ENCODE data around the gene R3HDM2.
"Not testable (repeated sequence)": the region's sequence is repeated elsewhere in the genome, so short reads cannot be mapped to it uniquely, and the experiment has no call there.

R3HDM2 gene

GRCh38 chr12:57428965-57429364 lies 1.9 kb downstream of the R3HDM2 start:
- H3K27me3 ChIP-seq (ENCODE audit: control insufficient read depth in 1 of 2, insufficient read depth in 2 of 2, low read length in 2 of 2) = no peaks in the 10 kb centered on the region
- peaks cover 10 to 14% of the 10 kb centered on the region in 2 donors for H3K4me1 ChIP-seq (ENCODE audit: control insufficient read depth in 1 of 2, insufficient read depth in 2 of 2, low read length in 2 of 2)
- H3K27ac ChIP-seq (ENCODE audit: low read depth, low read length) = no peak overlapping the region
- H3K4me3 ChIP-seq (ENCODE audit: low read depth in 1 of 2, low read length in 2 of 2) = peak overlapping the region in 1 of 2 donors; percentile 77
- H3K9ac ChIP-seq (ENCODE audit: low read depth in 1 of 2, low read length in 2 of 2) = no peak overlapping the region
- H3K36me3 ChIP-seq (ENCODE audit: control insufficient read depth in 1 of 2, insufficient read depth in 2 of 2, low read length in 2 of 2) = no peaks in the 10 kb centered on the region
- no peaks in the 10 kb centered on the region for H3K9me3 ChIP-seq (ENCODE audit: control insufficient read depth in 1 of 2, low read length in 2 of 2)

DNA sequence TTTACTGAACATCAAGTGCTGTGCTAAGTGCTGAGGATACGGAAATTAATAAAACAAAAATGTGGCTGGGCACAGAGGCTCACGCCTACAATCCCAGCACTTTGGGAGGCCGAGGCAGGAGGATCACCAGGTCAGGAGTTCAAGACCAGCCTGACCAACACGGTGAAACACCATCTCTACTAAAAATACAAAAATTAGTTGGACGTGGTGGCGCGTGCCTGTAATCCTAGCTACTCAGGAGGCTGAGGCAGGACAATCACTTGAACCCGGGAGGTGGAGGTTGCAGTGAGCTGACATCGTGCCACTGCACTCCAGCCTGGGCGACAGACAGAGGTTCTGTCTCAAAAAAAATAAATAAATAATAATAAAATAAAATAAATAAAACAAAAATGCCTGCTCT lies 3.9 kb downstream of the R3HDM2 start:
- H3K9me3 ChIP-seq (ENCODE audit: control insufficient read depth in 1 of 2, low read length in 2 of 2); H3K4me3 ChIP-seq (ENCODE audit: low read depth in 1 of 2, low read length in 2 of 2); H3K36me3 ChIP-seq (ENCODE audit: control insufficient read depth in 1 of 2, insufficient read depth in 2 of 2, low read length in 2 of 2); H3K9ac ChIP-seq (ENCODE audit: low read depth in 1 of 2, low read length in 2 of 2); H3K27ac ChIP-seq (ENCODE audit: low read depth, low read length); H3K27me3 ChIP-seq (ENCODE audit: control insufficient read depth in 1 of 2, insufficient read depth in 2 of 2, low read length in 2 of 2): not testable (repeated sequence)
- peaks cover 10 to 14% of the 10 kb centered on the region in 2 donors for H3K4me1 ChIP-seq (ENCODE audit: control insufficient read depth in 1 of 2, insufficient read depth in 2 of 2, low read length in 2 of 2)

DNA sequence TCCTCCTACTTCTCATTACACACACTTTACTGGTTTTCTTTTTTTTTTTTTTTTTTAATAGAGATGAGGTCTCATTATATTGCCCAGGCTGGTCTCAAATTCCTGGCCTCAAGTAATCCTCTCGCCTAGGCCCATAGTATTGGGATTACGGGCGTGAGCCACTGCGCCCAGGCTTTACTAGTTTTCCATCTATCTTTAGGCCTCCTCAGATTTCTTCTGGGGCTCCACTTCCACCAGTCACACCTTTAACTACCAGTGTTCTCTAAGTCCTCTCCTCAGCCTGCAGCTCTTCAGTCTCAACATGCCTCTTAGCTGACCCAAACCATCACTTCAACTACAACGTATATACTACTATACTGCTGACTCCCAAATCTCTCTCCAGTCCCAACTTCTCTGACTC lies 10.4 kb downstream of the R3HDM2 start:
- H3K9ac ChIP-seq (ENCODE audit: low read depth in 1 of 2, low read length in 2 of 2) = no peak overlapping the region
- H3K9me3 ChIP-seq (ENCODE audit: control insufficient read depth in 1 of 2, low read length in 2 of 2) = no peaks in the 10 kb centered on the region
- no peaks in the 10 kb centered on the region for H3K4me1 ChIP-seq (ENCODE audit: control insufficient read depth in 1 of 2, insufficient read depth in 2 of 2, low read length in 2 of 2)
- peaks cover 0 to 17% of the 10 kb centered on the region in 2 donors for H3K36me3 ChIP-seq (ENCODE audit: control insufficient read depth in 1 of 2, insufficient read depth in 2 of 2, low read length in 2 of 2)
- no peak overlapping the region for H3K27ac ChIP-seq (ENCODE audit: low read depth, low read length)
- no peak overlapping the region for H3K4me3 ChIP-seq (ENCODE audit: low read depth in 1 of 2, low read length in 2 of 2)
- no peaks in the 10 kb centered on the region for H3K27me3 ChIP-seq (ENCODE audit: control insufficient read depth in 1 of 2, insufficient read depth in 2 of 2, low read length in 2 of 2)

GRCh38 chr12:57419495-57419894 lies 11.3 kb downstream of the R3HDM2 start:
- Histone ChIP-seq H3K36me3 (ENCODE audit: control insufficient read depth in 1 of 2, insufficient read depth in 2 of 2, low read length in 2 of 2) (peaks cover 0 to 17% of the 10 kb centered on the region in 2 donors), H3K9me3 (ENCODE audit: control insufficient read depth in 1 of 2, low read length in 2 of 2) (no peaks in the 10 kb centered on the region), H3K4me3 (ENCODE audit: low read depth in 1 of 2, low read length in 2 of 2) (no peak overlapping the region), H3K9ac (ENCODE audit: low read depth in 1 of 2, low read length in 2 of 2) (no peak overlapping the region), H3K27me3 (ENCODE audit: control insufficient read depth in 1 of 2, insufficient read depth in 2 of 2, low read length in 2 of 2) (no peaks in the 10 kb centered on the region), H3K27ac (ENCODE audit: low read depth, low read length) (no peak overlapping the region), H3K4me1 (ENCODE audit: control insufficient read depth in 1 of 2, insufficient read depth in 2 of 2, low read length in 2 of 2) (no peaks in the 10 kb centered on the region)

GRCh38 chr12:57418255-57418654 lies 12.6 kb downstream of the R3HDM2 start:
- peaks cover 0 to 15% of the 10 kb centered on the region in 2 donors for H3K36me3 ChIP-seq (ENCODE audit: control insufficient read depth in 1 of 2, insufficient read depth in 2 of 2, low read length in 2 of 2)
- H3K9ac ChIP-seq (ENCODE audit: low read depth in 1 of 2, low read length in 2 of 2) = no peak overlapping the region
- no peak overlapping the region for H3K4me3 ChIP-seq (ENCODE audit: low read depth in 1 of 2, low read length in 2 of 2)
- no peaks in the 10 kb centered on the region for H3K27me3 ChIP-seq (ENCODE audit: control insufficient read depth in 1 of 2, insufficient read depth in 2 of 2, low read length in 2 of 2)
- no peaks in the 10 kb centered on the region for H3K4me1 ChIP-seq (ENCODE audit: control insufficient read depth in 1 of 2, insufficient read depth in 2 of 2, low read length in 2 of 2)
- H3K9me3 ChIP-seq (ENCODE audit: control insufficient read depth in 1 of 2, low read length in 2 of 2) = no peaks in the 10 kb centered on the region
- H3K27ac ChIP-seq (ENCODE audit: low read depth, low read length) = no peak overlapping the region

- Histone ChIP-seq H3K27ac (ENCODE audit: low read depth, low read length) (no peak overlapping the region), H3K27me3 (ENCODE audit: control insufficient read depth in 1 of 2, insufficient read depth in 2 of 2, low read length in 2 of 2) (no peaks in the 10 kb centered on the region), H3K36me3 (ENCODE audit: control insufficient read depth in 1 of 2, insufficient read depth in 2 of 2, low read length in 2 of 2) (peaks cover 0 to 5% of the 10 kb centered on the region in 2 donors), H3K4me1 (ENCODE audit: control insufficient read depth in 1 of 2, insufficient read depth in 2 of 2, low read length in 2 of 2) (no peaks in the 10 kb centered on the region), H3K9ac (ENCODE audit: low read depth in 1 of 2, low read length in 2 of 2) (no peak overlapping the region), H3K4me3 (ENCODE audit: low read depth in 1 of 2, low read length in 2 of 2) (no peak overlapping the region), H3K9me3 (ENCODE audit: control insufficient read depth in 1 of 2, low read length in 2 of 2) (no peaks in the 10 kb centered on the region)
Measured at GRCh38 chr12:57416039-57416996, 14.5 kb downstream of the R3HDM2 start.

GRCh38 chr12:57415088-57415487 lies 15.8 kb downstream of the R3HDM2 start:
- no peaks in the 10 kb centered on the region for H3K9me3 ChIP-seq (ENCODE audit: control insufficient read depth in 1 of 2, low read length in 2 of 2)
- H3K4me1 ChIP-seq (ENCODE audit: control insufficient read depth in 1 of 2, insufficient read depth in 2 of 2, low read length in 2 of 2) = no peaks in the 10 kb centered on the region
- H3K27me3 ChIP-seq (ENCODE audit: control insufficient read depth in 1 of 2, insufficient read depth in 2 of 2, low read length in 2 of 2) = no peaks in the 10 kb centered on the region
- no peak overlapping the region for H3K27ac ChIP-seq (ENCODE audit: low read depth, low read length)
- no peak overlapping the region for H3K9ac ChIP-seq (ENCODE audit: low read depth in 1 of 2, low read length in 2 of 2)
- no peak overlapping the region for H3K4me3 ChIP-seq (ENCODE audit: low read depth in 1 of 2, low read length in 2 of 2)
- no peaks in the 10 kb centered on the region for H3K36me3 ChIP-seq (ENCODE audit: control insufficient read depth in 1 of 2, insufficient read depth in 2 of 2, low read length in 2 of 2)

DNA sequence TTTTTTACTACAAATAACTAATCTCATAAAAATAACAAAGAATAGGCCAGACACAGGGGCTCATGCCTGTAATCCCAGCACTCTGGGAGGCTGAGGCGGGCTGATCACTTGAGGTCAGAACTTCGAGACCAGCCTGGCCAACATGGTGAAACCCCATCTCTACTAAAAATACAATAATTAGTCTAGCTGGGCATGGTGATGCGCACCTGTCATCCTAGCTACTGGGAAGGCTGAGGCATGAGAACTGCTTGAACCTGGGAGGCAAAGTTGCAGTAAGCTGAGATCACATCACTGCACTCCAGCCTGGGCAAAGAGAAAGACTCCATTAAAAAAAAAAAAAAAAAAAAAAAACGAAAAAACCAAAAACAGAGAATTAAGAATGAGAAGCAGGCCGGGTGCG lies 16.7 kb downstream of the R3HDM2 start:
- H3K9me3 ChIP-seq (ENCODE audit: control insufficient read depth in 1 of 2, low read length in 2 of 2); H3K36me3 ChIP-seq (ENCODE audit: control insufficient read depth in 1 of 2, insufficient read depth in 2 of 2, low read length in 2 of 2); H3K4me1 ChIP-seq (ENCODE audit: control insufficient read depth in 1 of 2, insufficient read depth in 2 of 2, low read length in 2 of 2); H3K9ac ChIP-seq (ENCODE audit: low read depth in 1 of 2, low read length in 2 of 2); H3K27me3 ChIP-seq (ENCODE audit: control insufficient read depth in 1 of 2, insufficient read depth in 2 of 2, low read length in 2 of 2); H3K27ac ChIP-seq (ENCODE audit: low read depth, low read length); H3K4me3 ChIP-seq (ENCODE audit: low read depth in 1 of 2, low read length in 2 of 2): not testable (repeated sequence)

DNA sequence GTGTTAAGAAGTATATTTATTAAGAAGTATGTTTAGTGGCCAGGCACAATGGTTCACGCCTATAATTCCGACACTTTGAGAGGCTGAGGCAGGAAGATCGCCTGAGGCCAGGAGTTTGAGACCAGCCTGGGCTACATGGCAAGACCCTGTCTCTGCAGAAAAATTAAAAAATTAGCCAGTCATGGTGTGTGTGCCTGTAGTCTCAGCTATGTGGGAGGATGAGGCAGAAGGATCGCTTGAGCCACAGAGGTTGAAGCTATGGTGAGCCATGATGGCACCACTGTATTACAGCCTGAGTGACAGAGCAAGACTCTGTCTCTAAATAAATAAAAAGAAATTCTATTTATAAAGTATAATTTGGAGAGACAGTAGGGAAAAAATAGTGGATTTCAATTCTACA lies 20.3 kb downstream of the R3HDM2 start:
- Histone ChIP-seq H3K27ac (ENCODE audit: low read depth, low read length) (no peak overlapping the region), H3K9me3 (ENCODE audit: control insufficient read depth in 1 of 2, low read length in 2 of 2) (no peaks in the 10 kb centered on the region), H3K4me3 (ENCODE audit: low read depth in 1 of 2, low read length in 2 of 2) (no peak overlapping the region), H3K36me3 (ENCODE audit: control insufficient read depth in 1 of 2, insufficient read depth in 2 of 2, low read length in 2 of 2) (no peaks in the 10 kb centered on the region), H3K9ac (ENCODE audit: low read depth in 1 of 2, low read length in 2 of 2) (no peak overlapping the region), H3K4me1 (ENCODE audit: control insufficient read depth in 1 of 2, insufficient read depth in 2 of 2, low read length in 2 of 2) (no peaks in the 10 kb centered on the region), H3K27me3 (ENCODE audit: control insufficient read depth in 1 of 2, insufficient read depth in 2 of 2, low read length in 2 of 2) (no peaks in the 10 kb centered on the region)

GRCh38 chr12:57404966-57405640 lies 25.7 kb downstream of the R3HDM2 start:
- no peaks in the 10 kb centered on the region for H3K27me3 ChIP-seq (ENCODE audit: control insufficient read depth in 1 of 2, insufficient read depth in 2 of 2, low read length in 2 of 2)
- H3K9me3 ChIP-seq (ENCODE audit: control insufficient read depth in 1 of 2, low read length in 2 of 2) = no peaks in the 10 kb centered on the region
- no peak overlapping the region for H3K4me3 ChIP-seq (ENCODE audit: low read depth in 1 of 2, low read length in 2 of 2)
- H3K36me3 ChIP-seq (ENCODE audit: control insufficient read depth in 1 of 2, insufficient read depth in 2 of 2, low read length in 2 of 2) = no peaks in the 10 kb centered on the region
- H3K9ac ChIP-seq (ENCODE audit: low read depth in 1 of 2, low read length in 2 of 2) = no peak overlapping the region
- H3K4me1 ChIP-seq (ENCODE audit: control insufficient read depth in 1 of 2, insufficient read depth in 2 of 2, low read length in 2 of 2) = no peaks in the 10 kb centered on the region
- no peak overlapping the region for H3K27ac ChIP-seq (ENCODE audit: low read depth, low read length)
